GM21786 (cell line): Measurements from ENCODE around the gene DNMT3A.
"Not testable (repeated sequence)": the region's sequence is repeated elsewhere in the genome, so short reads cannot be mapped to it uniquely, and the experiment has no call there.

Experiments used
- ATAC-seq: cut with Tn5 transposase; IDR thresholded peaks from one replicate; pipeline ENCODE4 v1.9.1; 2021; ENCODE audit not compliant: unreplicated experiment

DNMT3A gene

DNA sequence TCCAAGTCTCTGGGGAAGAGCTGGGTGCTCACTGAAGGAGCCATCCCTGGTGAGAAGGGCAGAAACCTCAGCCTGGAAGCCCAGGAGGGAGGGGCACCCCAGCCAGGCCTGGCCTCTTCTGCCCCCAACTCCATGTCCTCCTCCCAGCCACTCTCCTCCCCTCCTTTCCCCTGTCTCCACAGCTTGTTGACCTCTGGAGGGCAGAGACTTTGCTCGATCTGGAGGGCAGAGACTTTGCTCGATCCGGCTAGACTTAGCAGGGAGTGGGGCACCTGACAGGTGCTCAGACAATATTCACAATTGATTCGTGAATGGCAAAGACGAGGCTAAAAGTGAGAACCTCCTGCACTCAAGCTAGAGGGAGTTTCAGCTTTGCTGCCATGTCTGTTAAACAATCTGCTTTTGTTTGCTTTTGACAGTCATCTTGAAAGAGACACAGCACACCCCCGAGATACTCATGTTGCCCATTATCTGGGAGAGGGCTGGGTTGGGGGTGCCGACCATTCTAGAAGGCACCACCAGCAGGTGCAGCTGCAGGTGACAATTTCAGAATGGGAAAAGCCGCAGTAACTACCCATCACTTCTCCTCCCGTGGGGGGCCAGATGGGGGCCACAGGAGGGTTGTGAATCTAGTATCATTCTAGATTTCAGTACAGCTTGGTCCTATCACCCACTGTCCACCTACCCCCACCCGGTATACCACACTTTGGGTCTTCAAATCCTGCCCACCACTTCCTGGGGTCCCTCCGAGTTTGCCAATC is 54.8 kb downstream of the DNMT3A start:
- no peak for ATAC-seq

DNA sequence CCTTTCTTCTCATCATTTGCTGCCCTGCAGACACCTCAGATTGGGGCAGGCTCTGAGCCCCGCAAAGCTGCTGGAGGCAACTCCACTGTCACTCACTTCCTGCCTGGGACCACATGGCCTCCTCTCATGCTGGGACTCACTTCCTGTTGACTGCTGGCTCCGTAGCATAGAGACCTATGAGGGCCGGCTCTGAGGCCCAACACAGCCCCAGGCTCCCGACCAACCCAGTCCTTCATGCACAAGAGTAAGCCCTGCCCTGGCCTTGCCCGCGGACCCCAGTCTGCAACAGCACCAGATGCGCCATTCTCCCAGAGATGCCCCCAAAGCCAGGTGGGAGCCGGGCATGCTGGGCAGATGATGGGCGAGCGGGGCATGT is 55.7 kb downstream of the DNMT3A start:
- peak; percentile 83 for ATAC-seq

DNA sequence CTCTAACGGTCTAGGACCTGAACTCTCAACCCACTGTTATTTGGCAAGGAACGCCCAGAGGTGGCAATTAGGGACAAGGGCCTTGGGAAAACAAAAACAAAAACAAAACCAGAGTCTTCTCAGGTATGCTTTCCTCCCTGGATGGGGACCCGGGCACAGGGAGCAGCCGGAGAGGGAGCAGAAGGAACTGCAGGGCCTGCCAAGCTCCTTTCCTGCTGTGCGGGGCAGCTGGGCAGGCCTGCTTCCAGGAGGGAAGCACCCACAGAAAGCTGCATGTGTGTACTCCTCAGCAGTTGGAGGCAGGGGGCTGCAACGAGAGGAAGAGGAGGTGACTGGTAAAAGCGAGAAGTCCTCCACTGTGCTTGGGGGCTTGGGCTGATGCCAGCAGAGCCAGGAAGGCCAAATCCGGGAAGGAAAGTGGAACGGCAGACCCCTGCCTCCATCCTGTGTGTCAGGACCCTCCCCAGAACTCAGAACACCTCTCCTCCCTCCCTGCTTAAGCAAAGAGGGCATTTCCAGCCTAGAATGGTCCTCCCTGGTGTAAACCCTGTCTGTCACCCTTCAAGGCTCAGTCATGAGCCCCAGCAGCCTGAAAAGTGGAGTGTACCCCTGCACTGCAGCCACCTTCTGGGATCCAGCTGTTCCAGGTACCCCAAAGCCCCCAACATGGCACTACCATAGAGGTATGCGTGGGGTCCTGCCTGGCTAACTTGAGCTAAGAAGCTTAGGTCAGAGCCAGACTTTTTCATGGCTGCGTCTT is 56.3 kb downstream of the DNMT3A start:
- ATAC-seq, result no peak

DNA sequence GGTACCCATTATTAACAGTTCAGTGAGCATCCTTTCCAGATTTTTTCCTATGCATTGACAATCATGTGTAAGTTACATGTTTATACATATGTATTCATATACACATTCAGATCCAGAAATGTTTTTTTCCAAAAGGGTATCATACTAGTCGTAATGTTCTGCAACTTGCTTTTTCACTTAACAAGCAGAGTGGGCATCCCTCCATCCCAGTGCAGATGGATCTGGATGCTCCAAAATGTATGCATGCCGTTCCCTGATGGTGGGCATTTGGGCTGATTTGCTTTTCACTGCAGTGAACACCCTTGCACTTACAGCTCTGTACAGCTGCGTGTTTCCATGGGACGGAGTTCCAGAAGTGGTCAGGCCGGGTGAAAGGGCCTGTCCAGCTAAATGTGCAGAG is 57.0 kb downstream of the DNMT3A start:
- no peak for ATAC-seq

DNA sequence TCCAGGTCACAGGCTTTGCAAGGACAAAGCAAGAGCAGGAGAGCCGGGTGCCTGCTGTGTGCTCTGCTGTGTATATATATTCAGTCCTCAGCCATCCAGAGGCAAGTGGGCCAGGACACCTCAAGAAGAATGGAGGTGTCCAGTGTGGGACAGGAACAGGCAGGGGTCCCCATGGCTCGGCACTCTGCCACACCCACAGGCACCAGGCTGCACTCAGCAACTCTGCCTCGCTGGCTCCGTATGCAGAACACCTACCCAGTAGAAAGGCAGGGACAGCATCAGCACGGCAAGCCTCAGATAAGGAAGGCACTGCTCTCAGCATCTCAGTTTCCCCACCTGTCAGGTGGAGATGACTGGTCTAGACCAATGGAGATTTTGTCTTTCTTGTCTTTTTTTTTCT is 57.8 kb downstream of the DNMT3A start:
- ATAC-seq, result no peak

DNA sequence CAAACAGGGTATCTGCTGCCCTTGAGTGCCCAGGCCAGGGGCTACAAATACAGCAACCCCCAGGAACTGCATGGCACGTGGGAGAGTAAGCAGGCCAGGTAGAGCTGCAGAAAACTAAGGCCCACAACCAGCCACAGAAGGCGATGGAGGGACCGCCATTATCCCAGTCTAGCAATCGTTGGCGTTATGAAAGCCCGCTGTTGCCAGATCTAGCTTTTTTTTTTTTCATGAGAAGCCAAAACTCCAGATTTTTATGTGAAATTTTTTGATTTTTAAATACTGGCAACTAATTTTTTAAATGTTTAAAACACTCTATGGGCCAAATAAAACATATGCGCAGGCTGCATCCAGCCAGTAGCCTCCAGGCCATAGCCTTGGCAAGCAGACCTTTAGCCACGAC is 59.8 kb downstream of the DNMT3A start:
- no peak for ATAC-seq

DNA sequence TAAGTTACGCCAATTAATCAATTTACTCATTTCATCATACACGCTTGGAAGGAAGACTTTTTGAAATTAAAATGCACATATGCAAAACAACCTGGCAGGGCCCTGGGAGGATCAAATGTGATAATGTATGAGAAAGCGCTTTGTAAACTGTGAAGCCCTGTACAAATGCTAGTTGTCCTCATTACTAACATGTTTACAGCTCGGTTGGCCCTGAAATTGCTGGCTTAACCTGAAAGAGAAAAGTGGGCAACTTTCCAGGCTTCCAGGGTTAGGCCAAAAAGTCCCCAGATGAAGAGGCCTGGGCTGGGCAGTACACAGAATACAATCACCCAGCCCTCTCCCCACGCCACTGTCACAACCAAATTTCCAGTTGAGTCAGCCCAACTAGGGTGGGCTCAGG is 60.2 kb downstream of the DNMT3A start:
- ATAC-seq, result no peak

DNA sequence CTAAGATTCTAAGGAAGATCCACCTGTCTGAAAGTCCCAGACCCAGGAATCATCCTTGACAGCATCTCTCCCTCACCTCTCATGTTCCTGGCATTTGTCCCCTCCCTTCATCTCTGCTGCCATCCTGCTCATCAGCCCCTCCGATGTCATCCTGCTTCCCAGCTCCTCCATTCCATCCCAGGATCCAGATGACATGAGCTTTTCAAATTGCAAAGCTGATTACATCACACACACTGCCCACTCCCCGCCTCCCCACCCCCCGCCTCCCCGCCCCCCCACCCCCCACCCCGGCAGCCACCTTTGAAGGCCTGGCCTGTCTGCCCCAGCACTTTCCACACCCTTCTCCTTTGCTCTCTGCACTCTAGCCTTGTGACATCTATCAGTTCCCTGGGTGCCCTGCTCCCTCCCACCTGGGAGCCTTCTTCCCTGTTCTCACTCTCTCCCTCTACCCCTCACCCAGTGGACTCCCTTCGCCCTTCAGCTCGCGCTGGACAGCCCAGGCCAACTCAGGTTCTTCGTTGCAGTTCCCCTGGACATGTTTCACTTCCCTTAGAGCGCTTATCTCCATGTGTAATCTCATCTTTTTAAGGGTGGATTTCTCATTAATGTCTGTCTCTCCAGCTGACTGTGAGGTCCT is 61.6 kb downstream of the DNMT3A start:
- ATAC-seq, result no peak

DNA sequence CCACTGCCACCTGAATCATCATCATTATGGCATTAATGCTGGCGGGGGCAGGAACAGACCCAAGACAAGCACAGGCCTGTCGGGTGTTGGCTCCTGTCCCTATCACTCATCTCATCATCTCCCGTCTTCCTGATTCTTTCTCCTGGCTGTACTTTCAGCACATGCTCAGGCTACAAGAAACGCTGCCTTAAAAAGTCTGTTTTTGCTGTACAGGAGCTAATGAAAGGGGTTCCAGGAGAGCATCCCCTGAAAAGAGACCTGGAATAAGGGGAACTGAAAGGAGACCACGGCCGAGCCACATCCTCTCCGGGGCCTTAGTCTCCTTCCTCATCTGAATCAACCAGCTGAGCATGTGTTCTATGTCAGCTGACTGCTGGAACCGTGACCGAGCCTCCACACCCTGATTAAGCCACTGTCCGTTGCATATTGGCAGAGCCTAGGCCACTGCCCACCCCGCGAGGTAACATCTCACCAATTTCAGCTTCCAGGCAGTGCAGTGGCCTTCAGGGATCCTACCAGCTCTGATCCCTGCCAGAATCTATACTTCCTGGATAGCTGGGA is 62.6 kb downstream of the DNMT3A start:
- peak; percentile 79 for ATAC-seq

DNA sequence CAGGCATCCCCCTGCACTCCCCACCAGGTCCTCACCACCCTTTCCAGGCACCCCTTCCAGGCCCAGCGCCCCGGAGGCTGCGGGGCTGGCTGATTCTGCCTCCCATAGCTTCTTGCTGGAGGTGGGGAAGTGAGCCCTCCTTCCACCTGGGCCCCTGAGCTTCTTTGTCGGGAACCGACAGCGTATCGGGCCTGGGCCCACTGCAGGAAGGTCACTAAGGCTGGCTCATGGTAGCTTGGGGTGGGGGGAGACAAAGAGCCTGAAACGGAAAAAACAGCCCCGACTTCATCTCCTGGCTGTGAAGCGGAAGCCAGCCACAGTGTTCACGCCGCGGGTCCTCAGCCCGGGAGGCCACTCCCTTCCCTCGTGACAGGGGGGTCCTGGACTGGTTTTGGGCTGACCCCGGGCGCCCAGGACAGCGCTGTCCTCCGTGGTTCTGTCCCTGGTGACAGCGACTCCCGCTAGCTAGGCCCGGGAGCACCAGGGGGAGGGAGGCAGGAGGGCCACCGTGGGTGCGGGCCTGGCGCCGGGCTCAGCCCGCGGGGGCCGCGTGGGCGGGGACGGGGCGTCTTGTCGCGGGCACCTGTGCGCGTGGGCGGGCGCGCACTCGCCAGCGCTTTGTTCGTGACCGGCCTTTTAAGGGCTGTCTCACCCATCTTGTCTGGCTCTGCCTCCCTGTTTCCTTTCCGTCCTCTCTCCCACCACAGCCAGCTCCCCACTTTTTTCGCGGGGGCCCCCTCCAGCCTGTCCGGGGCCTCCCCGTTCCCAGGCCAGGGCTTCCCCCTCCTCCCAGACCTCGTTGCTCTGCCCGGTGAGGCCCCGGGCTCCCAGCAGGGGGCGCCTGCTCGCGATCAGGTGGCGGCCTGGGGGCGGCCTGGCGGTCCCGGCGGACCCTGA is 64.9 kb downstream of the DNMT3A start:
- no peak for ATAC-seq

DNA sequence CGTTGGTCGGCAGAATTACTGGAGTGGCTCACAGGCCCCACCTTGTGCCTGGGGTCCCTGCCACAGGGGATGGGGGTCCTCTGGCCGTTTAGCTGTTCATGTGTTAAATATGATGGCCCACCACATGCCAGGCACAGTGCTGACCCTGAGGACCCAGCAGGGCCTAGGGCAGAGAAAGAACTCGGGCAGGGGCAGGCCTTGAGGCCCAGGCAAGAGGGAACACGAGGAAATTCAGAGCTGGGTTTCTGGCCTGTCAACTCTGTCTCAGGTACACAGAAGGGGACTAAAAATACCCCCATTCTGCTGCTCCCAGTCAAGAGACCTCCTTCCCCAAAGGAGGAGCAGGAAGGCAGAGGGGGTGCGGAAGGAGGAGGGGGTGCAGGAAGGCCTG is 66.2 kb downstream of the DNMT3A start:
- ATAC-seq, result no peak

DNA sequence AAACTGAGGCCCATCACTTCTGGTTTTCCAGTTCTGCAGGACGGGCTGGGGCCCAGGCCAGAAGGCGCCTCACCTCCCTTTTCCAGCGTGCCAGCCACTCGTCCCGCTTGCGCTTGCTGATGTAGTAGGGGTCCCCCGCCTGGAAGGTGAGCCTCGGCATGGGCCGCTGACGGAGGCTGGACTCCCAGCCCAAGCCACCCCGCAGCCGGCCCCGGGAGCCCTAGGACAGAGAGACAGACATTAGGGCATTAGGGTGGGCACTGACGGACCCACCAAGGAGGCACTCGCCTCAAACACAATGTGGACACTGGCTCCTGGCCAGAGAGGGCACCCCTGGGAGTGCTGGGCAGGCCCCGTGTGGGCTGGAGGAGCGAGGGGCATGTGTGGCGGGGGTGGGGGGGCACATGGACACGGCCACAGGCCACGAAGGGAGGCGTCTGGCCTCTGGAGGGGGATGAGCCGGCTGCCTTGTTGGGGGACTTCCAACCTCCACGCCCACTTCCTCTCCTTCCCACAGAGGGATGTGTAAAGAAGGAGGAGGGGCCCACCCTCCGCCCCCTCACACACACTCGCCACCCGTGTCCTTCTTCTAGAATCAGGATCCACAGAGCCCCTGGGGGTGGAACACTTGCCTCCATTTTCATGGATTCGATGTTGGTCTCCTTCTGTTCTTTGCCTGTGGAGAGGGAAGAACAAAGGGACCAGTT is 66.7 kb downstream of the DNMT3A start:
- no peak for ATAC-seq

DNA sequence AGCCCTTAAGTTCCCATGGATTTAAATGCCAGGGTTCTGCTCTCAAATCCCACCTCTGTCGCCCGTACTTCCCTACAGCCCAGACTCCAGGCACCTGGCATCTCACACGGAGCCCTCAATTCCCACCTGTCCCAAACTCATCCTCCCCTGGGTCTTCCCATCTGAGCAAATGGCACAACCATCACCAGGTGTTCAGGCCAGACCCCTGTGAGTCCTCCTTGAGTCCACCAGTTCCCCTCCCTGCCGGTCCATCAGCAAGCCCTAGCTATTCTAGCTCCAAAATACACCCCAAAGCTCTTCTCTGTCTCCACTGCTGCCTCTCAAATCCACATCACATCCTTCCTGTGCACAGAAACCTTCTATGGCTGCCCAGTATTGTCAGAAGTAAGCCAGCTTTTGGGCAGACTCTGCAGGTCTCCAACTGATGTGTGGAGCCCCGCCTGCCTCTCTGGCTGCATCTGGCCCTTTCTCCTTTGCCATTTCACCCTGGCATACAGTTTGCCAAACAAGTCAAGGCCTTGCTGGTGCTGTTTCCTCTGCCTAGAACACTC is 67.7 kb downstream of the DNMT3A start:
- ATAC-seq, result no peak

DNA sequence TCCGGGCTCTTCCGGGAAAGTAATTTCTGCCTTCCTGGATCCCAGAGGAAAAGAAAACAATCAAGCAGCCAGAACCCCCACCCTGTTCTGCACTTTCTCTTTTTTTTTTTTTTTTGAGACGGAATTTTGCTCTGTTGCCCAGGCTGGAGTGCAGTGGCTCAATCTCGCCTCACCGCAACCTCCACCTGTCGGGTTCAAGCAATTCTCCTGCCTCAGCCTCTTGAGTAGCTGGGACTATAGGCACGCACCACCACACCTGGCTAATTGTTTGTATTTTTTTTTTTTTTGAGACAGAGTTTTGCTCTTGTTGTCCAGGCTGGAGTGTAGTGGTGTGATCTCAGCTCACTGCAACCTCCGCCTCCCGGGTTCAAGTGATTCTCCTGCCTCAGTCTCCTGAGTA is 69.0 kb downstream of the DNMT3A start:
- not testable (repeated sequence) for ATAC-seq

DNA sequence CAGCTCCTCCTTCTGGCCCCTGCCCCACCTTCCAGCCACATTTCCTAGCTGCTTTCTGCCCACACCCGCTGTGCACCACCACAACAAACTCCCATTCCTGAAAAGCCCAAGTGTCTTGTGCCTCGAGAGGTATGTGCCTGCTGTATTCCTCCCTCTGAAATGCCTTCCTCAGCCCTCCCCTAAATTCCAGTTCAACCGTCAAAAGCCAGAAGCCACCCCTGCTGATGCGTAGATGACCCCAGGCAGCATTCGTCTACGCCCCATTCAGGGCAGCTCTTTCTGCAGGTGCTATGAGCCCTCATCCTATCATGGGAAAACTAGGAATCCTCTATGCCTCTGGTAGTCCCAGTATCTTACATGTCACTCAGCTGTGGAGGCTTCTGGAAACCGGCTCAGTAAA is 71.7 kb downstream of the DNMT3A start:
- ATAC-seq, result no peak

DNA sequence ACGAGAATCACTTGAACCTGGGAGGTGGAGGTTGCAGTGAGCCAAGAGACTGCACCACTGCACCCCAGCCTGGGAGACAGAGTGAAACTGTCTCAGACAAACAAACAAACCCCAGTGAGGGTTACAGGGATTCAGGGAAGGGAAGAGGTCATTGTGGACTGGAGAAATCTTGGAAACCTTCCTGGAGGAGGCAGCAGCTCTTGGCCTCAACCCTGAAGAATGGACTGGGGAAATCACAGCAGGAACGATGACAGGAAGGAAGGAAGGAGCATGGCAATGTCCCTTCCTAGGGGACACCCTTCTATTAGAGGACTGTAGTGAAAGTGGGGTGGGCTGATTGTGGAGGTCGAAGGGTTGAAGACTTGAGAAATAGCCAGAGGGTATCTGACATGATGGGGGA is 72.5 kb downstream of the DNMT3A start:
- ATAC-seq, result no peak

DNA sequence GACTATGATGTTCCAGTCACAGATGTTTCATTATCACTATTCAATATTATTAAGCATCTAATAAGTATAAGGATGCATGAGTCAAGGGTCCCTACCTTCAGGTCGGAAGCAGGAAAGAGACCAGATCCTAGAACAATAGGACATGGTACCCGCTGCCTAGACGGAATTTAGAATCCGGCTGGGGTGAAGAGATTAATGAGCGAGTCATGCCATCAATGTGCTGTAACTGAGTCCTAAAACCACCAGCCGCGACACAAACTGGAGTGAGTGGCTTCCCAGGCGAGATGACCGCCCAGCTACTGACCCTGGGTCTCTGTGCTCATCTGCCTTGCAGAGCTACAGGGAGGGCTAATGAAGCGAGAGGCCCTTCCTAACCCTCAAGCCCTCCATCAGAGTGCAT is 73.6 kb downstream of the DNMT3A start:
- no peak for ATAC-seq

DNA sequence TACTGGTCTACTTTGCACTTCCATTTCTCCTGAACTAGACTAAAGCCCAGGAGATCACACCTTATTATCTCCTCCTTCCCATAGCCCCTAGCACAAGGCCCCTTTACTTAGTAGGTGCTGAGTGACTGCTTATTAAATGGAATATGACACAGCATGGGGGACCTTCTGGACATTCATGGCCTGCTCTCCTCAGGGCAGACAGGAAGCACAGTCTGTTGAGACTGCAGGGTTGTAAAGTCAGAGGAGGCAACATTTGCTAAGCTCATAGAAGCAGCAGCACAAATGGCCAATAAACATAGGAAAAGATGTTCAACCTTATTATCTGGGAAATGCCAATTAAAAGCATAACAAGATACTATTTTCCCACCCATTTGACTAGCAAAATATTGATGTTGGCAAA is 75.3 kb downstream of the DNMT3A start:
- ATAC-seq, result no peak

DNA sequence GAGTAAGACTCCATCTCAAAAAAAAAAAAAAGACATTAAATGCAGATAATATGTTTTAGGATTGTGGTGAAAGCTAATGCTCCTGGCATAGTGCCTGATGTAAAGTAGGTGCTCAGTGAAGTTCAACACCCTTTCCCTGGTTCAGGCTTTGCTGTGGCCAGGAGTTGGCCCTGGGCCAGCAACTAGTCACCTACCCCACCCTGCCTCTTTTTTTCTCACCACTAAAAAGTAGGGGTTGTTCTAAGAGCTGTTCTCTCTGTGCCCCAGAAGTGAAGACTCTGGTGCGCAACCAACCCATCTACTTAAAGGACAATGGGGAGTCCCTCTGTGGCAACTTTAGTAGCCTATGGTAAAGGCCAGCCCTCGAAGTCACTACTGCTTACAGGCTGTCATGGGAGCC is 75.9 kb downstream of the DNMT3A start:
- ATAC-seq, result no peak

DNA sequence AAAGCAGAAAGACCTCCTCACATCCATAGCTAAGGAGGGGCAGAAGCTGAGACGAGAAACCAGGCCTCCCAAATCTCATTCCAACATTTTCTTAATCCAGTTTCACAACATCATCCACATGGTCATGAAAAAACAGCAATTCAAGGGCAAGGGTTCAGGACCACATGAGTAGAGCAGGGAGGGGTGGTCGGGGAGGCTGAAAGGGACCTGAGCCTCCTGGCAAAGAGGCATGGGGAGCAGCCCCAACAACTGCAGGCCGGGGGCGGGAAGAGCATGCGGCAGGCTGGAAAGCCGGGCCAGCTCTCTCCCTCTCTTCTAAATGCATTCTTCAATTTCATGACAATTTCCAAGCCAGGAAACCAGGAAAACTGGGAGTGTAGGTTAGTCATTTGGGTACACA is 76.7 kb downstream of the DNMT3A start:
- no peak for ATAC-seq
